Cardiac muscle cell (in vitro differentiated cells and primary cell): Measurements from ENCODE around the gene KRTAP2-1. TPM values are rescaled to one million over a fixed set of nuclear protein-coding genes. Genes with fewer than 3 reads are reported as not detected.
"Not testable (repeated sequence)": the region's sequence is repeated elsewhere in the genome, so short reads cannot be mapped to it uniquely, and the experiment has no call there.

ENCODE experiments used
- DNase-seq, 2 donors: peaks; one replicate each; pipeline versions ENCODE4 v3.0.0 to v3.0.0-alpha.2; 2010 to 2017; ENCODE audit warnings: low read depth in 1 of 2, low spot score in 1 of 2
- H3K27ac ChIP-seq: fragments of 200-600 bp; sonication (generic); 2 replicates; pipeline ENCODE4 v1.5.1; 2016
- H3K27me3 ChIP-seq: fragments of 200-600 bp; sonication (generic); 2 replicates; pipeline ENCODE4 v1.6.0; 2016; ENCODE audit warnings: control low read depth
- H3K36me3 ChIP-seq: fragments of 200-600 bp; sonication (generic); 2 replicates; pipeline ENCODE4 v1.5.1; 2016; ENCODE audit warnings: control low read depth
- H3K4me1 ChIP-seq: fragments of 200-600 bp; sonication (generic); 2 replicates; pipeline ENCODE4 v1.8.1; 2017; ENCODE audit warnings: low read depth, mild to moderate bottlenecking, mixed run types
- H3K4me3 ChIP-seq: fragments of 200-600 bp; sonication (generic); 2 replicates; pipeline ENCODE4 v1.5.1; 2016; ENCODE audit warnings: mild to moderate bottlenecking
- H3K9me3 ChIP-seq: fragments of 200-600 bp; sonication (generic); 2 replicates; pipeline ENCODE4 v1.5.1; 2017; ENCODE audit warnings: low read depth, mild to moderate bottlenecking, control low read depth
- CTCF ChIP-seq: IDR thresholded peaks from 2 replicates; pipeline ENCODE4 v1.5.1; 2012; ENCODE audit warnings: low read depth, mild to moderate bottlenecking, low read length
- polyA plus RNA-seq: library from polyadenylated mRNA; unstranded; fragments of >200 nt; fragmentation: Nextera tagmentation; extraction: Ambion mirVana; gene quantifications from 2 replicates; pipeline ENCODE4 v1.2.1, GENCODE V29; 2016
- total RNA-seq: library from RNA; depleted of rRNA; stranded (reverse); fragments of >200 nt; gene quantifications from 2 replicates; pipeline ENCODE4 v1.2.3, GENCODE V29; 2016

Gene KRTAP2-1
- total and polyA plus RNA-seq, 2 experiments from 2014 or later, result not detected

GRCh38 chr17:41073676-41074075 lies 26.6 kb upstream of the KRTAP2-1 start:
- Histone ChIP-seq H3K4me1 (no peaks in the 10 kb centered on the region), H3K27me3 (peaks cover 3% of the 10 kb centered on the region), H3K36me3 (no peaks in the 10 kb centered on the region), H3K4me3 (no peak overlapping the region), H3K27ac (no peak overlapping the region), H3K9me3 (peaks cover 3% of the 10 kb centered on the region)
- DNase-seq, result no peak
- no peak for TF ChIP-seq CTCF

GRCh38 chr17:41071606-41072360 lies 24.7 kb upstream of the KRTAP2-1 start:
- Histone ChIP-seq H3K36me3 (no peaks in the 10 kb centered on the region), H3K27me3 (peaks cover 3% of the 10 kb centered on the region), H3K27ac (no peak overlapping the region), H3K4me1 (no peaks in the 10 kb centered on the region), H3K4me3 (no peak overlapping the region), H3K9me3 (no peaks in the 10 kb centered on the region)
- no peak for TF ChIP-seq CTCF
- DNase-seq, result no peak

GRCh38 chr17:41069031-41069430 lies 21.9 kb upstream of the KRTAP2-1 start:
- Histone ChIP-seq H3K27ac (no peak overlapping the region), H3K36me3 (no peaks in the 10 kb centered on the region), H3K4me1 (no peaks in the 10 kb centered on the region), H3K9me3 (no peaks in the 10 kb centered on the region), H3K4me3 (no peak overlapping the region), H3K27me3 (no peaks in the 10 kb centered on the region)
- TF ChIP-seq CTCF, result no peak
- no peak for DNase-seq

- Histone ChIP-seq H3K27ac (no peak overlapping the region), H3K27me3 (no peaks in the 10 kb centered on the region), H3K4me3 (no peak overlapping the region), H3K36me3 (no peaks in the 10 kb centered on the region), H3K4me1 (no peaks in the 10 kb centered on the region), H3K9me3 (no peaks in the 10 kb centered on the region)
- DNase-seq, result no peak
- no peak for TF ChIP-seq CTCF
These were observed 20.2 kb upstream of the KRTAP2-1 start for GRCh38 chr17:41067281-41067680.

- H3K4me1 ChIP-seq, result no peaks in the 10 kb centered on the region
- no peaks in the 10 kb centered on the region for H3K36me3 ChIP-seq
- H3K4me3 ChIP-seq, result no peak within 1 kb of the TSS
- H3K9me3 ChIP-seq, result no peaks in the 10 kb centered on the region
- no peak for TF ChIP-seq CTCF
- H3K27me3 ChIP-seq, result no peaks in the 10 kb centered on the region
- H3K27ac ChIP-seq, result no peak within 1 kb of the TSS
- peak in 1 of 2 donors; percentile 47 for DNase-seq
These were observed 18.9 kb upstream of the KRTAP2-1 start, which contains the start of gene KRTAP2-4 for GRCh38 chr17:41065829-41066624. Gene KRTAP2-4 (minus strand): TSS chr17:41065879. CDS start chr17:41065845, 34 bp downstream.

- not testable (repeated sequence) for DNase-seq, H3K9me3 ChIP-seq, H3K36me3 ChIP-seq, H3K27me3 ChIP-seq, H3K27ac ChIP-seq, H3K4me1 ChIP-seq, H3K4me3 ChIP-seq
These were observed 18.0 kb upstream of the KRTAP2-1 start for GRCh38 chr17:41065016-41065689.
